ENCODE measurements around the gene KIF5A. TPM values are rescaled to one million over a fixed set of nuclear protein-coding genes. Genes with fewer than 3 reads are reported as not detected.
"Not testable (repeated sequence)": the region's sequence is repeated elsewhere in the genome, so short reads cannot be mapped to it uniquely, and the experiment has no call there.

KIF5A gene
- total RNA-seq (0.72 TPM), polyA plus RNA-seq (under 1 TPM in 2 of 4 donors, not detected in 2; 0.05 to 0.06 TPM)

DNA sequence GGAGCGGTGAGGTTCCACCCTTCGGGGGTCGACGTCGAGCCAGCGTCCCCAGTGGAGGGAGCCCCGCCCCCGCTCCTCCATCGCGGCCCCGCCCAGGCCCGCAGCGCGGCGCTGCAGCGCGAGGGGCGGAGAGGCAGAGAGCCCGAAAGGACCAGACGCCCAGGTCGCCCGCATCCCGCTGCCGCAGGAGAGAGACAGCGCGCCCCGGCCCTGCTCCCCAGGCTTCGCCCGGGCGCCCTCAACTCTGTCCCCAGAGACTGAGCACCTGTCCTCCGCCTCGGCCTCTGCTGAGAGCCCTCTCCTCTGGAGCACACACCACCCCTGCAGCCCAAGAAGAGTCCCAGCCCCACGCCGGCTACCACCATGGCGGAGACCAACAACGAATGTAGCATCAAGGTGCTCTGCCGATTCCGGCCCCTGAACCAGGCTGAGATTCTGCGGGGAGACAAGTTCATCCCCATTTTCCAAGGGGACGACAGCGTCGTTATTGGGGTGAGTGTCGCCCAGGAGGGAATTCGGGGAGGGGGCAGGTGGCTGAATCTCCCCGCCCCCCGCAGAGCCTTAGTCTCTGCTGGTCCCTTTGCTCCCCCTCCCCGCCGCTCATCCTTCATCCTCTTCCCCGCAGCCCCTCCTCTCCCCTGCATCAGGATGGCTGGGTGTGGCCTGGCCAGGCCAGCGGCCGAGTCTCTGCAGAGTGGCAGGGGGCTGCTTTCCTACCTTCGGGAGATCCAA lies at the start of gene KIF5A:
TSS of gene KIF5A (plus strand) at position 136 of the 732 bp plus-strand sequence. CDS start at position 364, 228 bp downstream.
- H3K4me1 Mint-ChIP-seq = peaks cover 18 to 38% (median 28%) of the 10 kb centered on the region in 4 donors
- H3K36me3 ChIP-seq (ENCODE audit: control insufficient read depth, insufficient read depth, low read length) = peaks cover 1% of the 10 kb centered on the region
- peaks cover 49% of the 10 kb centered on the region for H3K27me3 Mint-ChIP-seq
- H3K4me1 ChIP-seq (ENCODE audit: control insufficient read depth, insufficient read depth, low read length, poor library complexity, severe bottlenecking) = peaks cover 28% of the 10 kb centered on the region
- DNase-seq (peak; percentile 39 to 56 (median 50)), ATAC-seq (ENCODE audit: low read depth in 2 of 2) (peak; percentile 19 to 40)
- H3K4me3 Mint-ChIP-seq = peak within 1 kb of the TSS; percentile 70 to 96 (median 78)
- H3K9me3 Mint-ChIP-seq = no peaks in the 10 kb centered on the region
- no peak within 1 kb of the TSS for H3K4me3 ChIP-seq (ENCODE audit: low read depth, low read length)
- H3K27me3 ChIP-seq (ENCODE audit: control insufficient read depth, insufficient read depth, low read length) = peaks cover 6% of the 10 kb centered on the region
- H3K36me3 Mint-ChIP-seq = no peaks in the 10 kb centered on the region
- H3K9me3 ChIP-seq (ENCODE audit: control insufficient read depth in 2 of 2, low read length in 2 of 2) = no peaks in the 10 kb centered on the region
- no peak within 1 kb of the TSS for H3K27ac ChIP-seq (ENCODE audit: insufficient read depth, low read length, poor library complexity, severe bottlenecking)
- peak within 1 kb of the TSS; percentile 38 to 79 (median 52) for H3K27ac Mint-ChIP-seq

DNA sequence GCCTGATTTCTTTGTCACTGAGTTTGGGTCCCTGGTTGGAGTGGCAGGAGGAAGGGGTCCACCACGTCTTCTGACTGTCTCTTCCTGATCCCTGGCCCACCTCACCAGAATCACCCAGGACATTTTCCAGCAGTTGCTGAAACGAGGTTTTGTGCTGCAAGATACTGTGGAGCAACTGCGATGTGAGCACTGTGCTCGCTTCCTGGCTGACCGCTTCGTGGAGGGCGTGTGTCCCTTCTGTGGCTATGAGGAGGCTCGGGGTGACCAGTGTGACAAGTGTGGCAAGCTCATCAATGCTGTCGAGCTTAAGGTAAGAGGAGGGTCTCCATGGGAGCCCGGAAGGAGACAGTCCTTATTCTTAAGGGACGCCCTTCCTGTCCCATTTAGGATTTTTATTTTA lies 49.6 kb upstream of the KIF5A start:
- Histone ChIP-seq H3K36me3 (ENCODE audit: control insufficient read depth, insufficient read depth, low read length) (peaks cover 59% of the 10 kb centered on the region), H3K4me1 (ENCODE audit: control insufficient read depth, insufficient read depth, low read length, poor library complexity, severe bottlenecking) (no peaks in the 10 kb centered on the region), H3K27me3 (ENCODE audit: control insufficient read depth, insufficient read depth, low read length) (no peaks in the 10 kb centered on the region), H3K9me3 (ENCODE audit: control insufficient read depth in 2 of 2, low read length in 2 of 2) (no peaks in the 10 kb centered on the region), H3K4me3 (ENCODE audit: low read depth, low read length) (no peak overlapping the region), H3K27ac (ENCODE audit: insufficient read depth, low read length, poor library complexity, severe bottlenecking) (no peak overlapping the region)
- Mint-ChIP-seq H3K4me3 (no peak overlapping the region), H3K36me3 (peaks cover 56% of the 10 kb centered on the region), H3K4me1 (peaks cover 0 to 14% (median 9%) of the 10 kb centered on the region in 4 donors), H3K9me3 (no peaks in the 10 kb centered on the region), H3K27ac (peak overlapping the region in 1 of 3 donors; percentile 27), H3K27me3 (no peaks in the 10 kb centered on the region)
- DNase-seq = no peak
- no peak for ATAC-seq (ENCODE audit: low read depth in 2 of 2)

DNA sequence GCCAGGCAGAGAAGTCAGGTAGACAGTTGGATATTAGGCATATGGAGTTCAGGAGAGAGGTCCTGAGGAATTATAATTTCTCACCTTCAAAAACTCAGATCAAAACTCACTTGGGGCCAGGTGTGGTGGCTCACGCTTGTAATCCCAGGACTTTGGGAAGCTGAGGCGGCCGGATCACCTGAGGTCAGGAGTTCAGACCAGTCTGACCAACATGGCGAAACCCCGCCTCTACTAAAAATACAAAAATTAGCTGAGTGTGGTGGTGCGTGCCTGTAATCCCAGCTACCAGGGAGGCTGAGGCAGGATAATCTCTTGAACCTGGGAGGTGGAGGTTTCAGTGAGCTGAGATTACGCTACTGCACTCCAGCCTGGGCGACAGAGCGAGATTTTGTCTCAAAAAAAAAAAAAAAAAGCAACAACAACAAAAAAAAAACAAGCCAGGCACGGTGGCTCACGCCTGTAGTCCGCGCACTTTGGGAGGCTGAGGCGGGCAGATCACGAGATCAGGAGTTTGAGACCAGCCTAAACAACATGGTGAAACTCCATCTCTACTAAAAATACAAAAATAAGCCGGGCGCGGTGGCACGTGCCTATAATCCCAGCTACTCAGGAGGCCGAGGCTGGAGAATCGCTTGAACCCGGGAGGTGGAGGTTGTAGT lies 47.4 kb upstream of the KIF5A start:
- DNase-seq; H3K27me3 Mint-ChIP-seq; H3K27me3 ChIP-seq (ENCODE audit: control insufficient read depth, insufficient read depth, low read length); H3K9me3 Mint-ChIP-seq; H3K9me3 ChIP-seq (ENCODE audit: control insufficient read depth in 2 of 2, low read length in 2 of 2); H3K4me1 ChIP-seq (ENCODE audit: control insufficient read depth, insufficient read depth, low read length, poor library complexity, severe bottlenecking); H3K4me3 ChIP-seq (ENCODE audit: low read depth, low read length); H3K4me1 Mint-ChIP-seq; ATAC-seq (ENCODE audit: low read depth in 2 of 2); H3K27ac ChIP-seq (ENCODE audit: insufficient read depth, low read length, poor library complexity, severe bottlenecking); H3K4me3 Mint-ChIP-seq: not testable (repeated sequence)
- peaks cover 72% of the 10 kb centered on the region for H3K36me3 ChIP-seq (ENCODE audit: control insufficient read depth, insufficient read depth, low read length)
- Mint-ChIP-seq H3K27ac (peak overlapping the region in 2 of 3 donors; percentile 43 to 51), H3K36me3 (peaks cover 47% of the 10 kb centered on the region)

DNA sequence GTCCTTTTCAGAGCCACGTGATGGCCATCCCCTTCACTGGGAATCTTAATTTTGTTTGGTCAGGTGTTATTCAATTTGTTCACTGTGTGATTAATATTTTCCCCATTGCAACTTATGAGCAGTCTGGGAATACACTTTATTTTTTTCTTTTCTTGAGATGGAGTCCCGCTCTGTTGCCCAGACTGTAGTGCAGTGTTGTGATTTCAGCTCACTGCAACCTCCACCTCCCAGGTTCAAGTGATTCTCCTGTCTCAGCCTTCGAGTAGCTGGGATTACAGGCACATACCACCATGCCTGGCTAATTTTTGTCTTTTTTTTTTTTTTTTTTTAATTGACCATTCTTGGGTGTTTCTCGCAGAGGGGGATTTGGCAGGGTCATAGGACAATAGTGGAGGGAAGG lies 43.3 kb upstream of the KIF5A start:
- H3K27ac ChIP-seq (ENCODE audit: insufficient read depth, low read length, poor library complexity, severe bottlenecking); H3K4me1 Mint-ChIP-seq; H3K27me3 ChIP-seq (ENCODE audit: control insufficient read depth, insufficient read depth, low read length); H3K4me3 ChIP-seq (ENCODE audit: low read depth, low read length); H3K4me1 ChIP-seq (ENCODE audit: control insufficient read depth, insufficient read depth, low read length, poor library complexity, severe bottlenecking); H3K9me3 Mint-ChIP-seq; H3K9me3 ChIP-seq (ENCODE audit: control insufficient read depth in 2 of 2, low read length in 2 of 2); H3K27me3 Mint-ChIP-seq; DNase-seq; H3K4me3 Mint-ChIP-seq; ATAC-seq (ENCODE audit: low read depth in 2 of 2): not testable (repeated sequence)
- Mint-ChIP-seq H3K36me3 (peaks cover 24% of the 10 kb centered on the region), H3K27ac (peak overlapping the region in 1 of 3 donors; percentile 9)
- H3K36me3 ChIP-seq (ENCODE audit: control insufficient read depth, insufficient read depth, low read length) = peaks cover 62% of the 10 kb centered on the region

DNA sequence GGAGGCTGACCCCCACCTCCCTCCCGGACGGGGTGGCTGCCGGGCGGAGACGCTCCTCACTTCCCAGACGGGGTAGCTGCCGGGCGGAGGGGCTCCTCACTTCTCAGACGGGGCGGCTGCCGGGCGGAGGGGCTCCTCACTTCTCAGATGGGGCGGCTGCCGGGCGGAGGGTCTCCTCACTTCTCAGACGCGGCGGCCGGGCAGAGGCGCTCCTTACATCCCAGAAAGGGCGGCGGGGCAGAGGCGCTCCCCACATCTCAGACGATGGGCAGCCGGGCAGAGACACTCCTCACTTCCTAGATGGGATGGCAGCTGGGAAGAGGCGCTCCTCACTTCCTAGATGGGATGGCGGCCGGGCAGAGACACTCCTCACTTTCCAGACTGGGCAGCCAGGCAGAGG lies 42.0 kb upstream of the KIF5A start:
- H3K36me3 Mint-ChIP-seq = peaks cover 27% of the 10 kb centered on the region
- not testable (repeated sequence) for H3K4me1 ChIP-seq (ENCODE audit: control insufficient read depth, insufficient read depth, low read length, poor library complexity, severe bottlenecking); H3K27me3 Mint-ChIP-seq; H3K9me3 Mint-ChIP-seq; DNase-seq; ATAC-seq (ENCODE audit: low read depth in 2 of 2); H3K4me3 Mint-ChIP-seq; H3K4me3 ChIP-seq (ENCODE audit: low read depth, low read length); H3K4me1 Mint-ChIP-seq; H3K27ac Mint-ChIP-seq; H3K27me3 ChIP-seq (ENCODE audit: control insufficient read depth, insufficient read depth, low read length); H3K9me3 ChIP-seq (ENCODE audit: control insufficient read depth in 2 of 2, low read length in 2 of 2); H3K27ac ChIP-seq (ENCODE audit: insufficient read depth, low read length, poor library complexity, severe bottlenecking)
- peaks cover 64% of the 10 kb centered on the region for H3K36me3 ChIP-seq (ENCODE audit: control insufficient read depth, insufficient read depth, low read length)

DNA sequence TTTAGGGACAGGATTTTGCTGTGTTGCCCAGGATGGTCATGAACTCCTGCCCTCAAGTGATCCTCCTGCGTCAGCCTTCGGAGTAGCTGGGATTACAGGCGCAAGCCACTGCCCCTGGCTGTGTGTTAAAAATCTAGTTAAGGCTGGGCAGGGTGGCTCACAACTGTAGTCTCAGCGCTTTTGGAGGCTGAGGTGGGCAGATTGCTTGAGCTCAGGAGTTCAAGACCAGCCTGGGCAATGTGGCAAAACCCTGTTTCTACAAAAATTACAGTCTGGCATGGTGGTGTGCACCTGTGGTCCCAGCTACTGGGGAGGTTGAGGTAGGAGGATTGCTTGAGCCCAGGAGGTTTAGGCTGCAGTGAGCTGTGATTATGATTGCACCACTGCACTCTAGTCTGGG lies 38.7 kb upstream of the KIF5A start:
- DNase-seq (no peak), ATAC-seq (ENCODE audit: low read depth in 2 of 2) (no peak)
- Histone ChIP-seq H3K27me3 (ENCODE audit: control insufficient read depth, insufficient read depth, low read length) (no peaks in the 10 kb centered on the region), H3K9me3 (ENCODE audit: control insufficient read depth in 2 of 2, low read length in 2 of 2) (no peaks in the 10 kb centered on the region), H3K27ac (ENCODE audit: insufficient read depth, low read length, poor library complexity, severe bottlenecking) (no peak overlapping the region), H3K4me3 (ENCODE audit: low read depth, low read length) (no peak overlapping the region), H3K4me1 (ENCODE audit: control insufficient read depth, insufficient read depth, low read length, poor library complexity, severe bottlenecking) (no peaks in the 10 kb centered on the region), H3K36me3 (ENCODE audit: control insufficient read depth, insufficient read depth, low read length) (peaks cover 66% of the 10 kb centered on the region)
- Mint-ChIP-seq H3K4me3 (no peak overlapping the region), H3K36me3 (peaks cover 34% of the 10 kb centered on the region), H3K4me1 (peaks cover 0 to 4% (median 2%) of the 10 kb centered on the region in 4 donors), H3K27ac (peak overlapping the region in 1 of 3 donors; percentile 33), H3K9me3 (no peaks in the 10 kb centered on the region), H3K27me3 (no peaks in the 10 kb centered on the region)

DNA sequence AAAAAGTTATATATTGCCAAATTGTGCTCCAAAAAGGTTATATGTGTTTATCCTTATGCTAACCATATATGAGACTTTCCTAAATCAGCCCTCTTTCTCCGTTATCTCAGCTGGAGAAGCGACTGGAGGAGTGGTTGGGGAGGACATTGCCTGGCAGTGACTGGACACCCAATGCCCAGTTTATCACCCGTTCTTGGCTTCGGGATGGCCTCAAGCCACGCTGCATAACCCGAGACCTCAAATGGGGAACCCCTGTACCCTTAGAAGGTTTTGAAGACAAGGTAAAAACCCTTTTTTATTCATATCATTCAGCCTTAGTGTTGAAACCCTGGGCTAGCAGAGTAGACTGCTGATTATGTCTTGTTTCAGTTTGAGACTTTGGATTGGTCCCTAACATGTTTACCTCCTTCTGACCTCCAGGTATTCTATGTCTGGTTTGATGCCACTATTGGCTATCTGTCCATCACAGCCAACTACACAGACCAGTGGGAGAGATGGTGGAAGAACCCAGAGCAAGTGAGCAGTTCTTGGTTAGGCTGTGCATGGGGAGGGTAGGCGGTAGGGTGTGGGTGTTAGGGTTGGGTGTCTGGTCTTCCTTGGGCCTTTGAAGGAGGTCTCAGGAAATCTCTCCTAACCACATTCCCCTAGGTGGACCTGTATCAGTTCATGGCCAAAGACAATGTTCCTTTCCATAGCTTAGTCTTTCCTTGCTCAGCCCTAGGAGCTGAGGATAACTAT lies 38.1 kb upstream of the KIF5A start:
- Mint-ChIP-seq H3K27ac (peak overlapping the region in 2 of 3 donors; percentile 33 to 55), H3K9me3 (no peaks in the 10 kb centered on the region), H3K4me1 (peaks cover 0 to 6% (median 3%) of the 10 kb centered on the region in 4 donors), H3K4me3 (peak overlapping the region in 2 of 4 donors; percentile 14 to 74), H3K27me3 (no peaks in the 10 kb centered on the region), H3K36me3 (peaks cover 40% of the 10 kb centered on the region)
- Histone ChIP-seq H3K4me1 (ENCODE audit: control insufficient read depth, insufficient read depth, low read length, poor library complexity, severe bottlenecking) (no peaks in the 10 kb centered on the region), H3K4me3 (ENCODE audit: low read depth, low read length) (no peak overlapping the region), H3K36me3 (ENCODE audit: control insufficient read depth, insufficient read depth, low read length) (peaks cover 67% of the 10 kb centered on the region), H3K27me3 (ENCODE audit: control insufficient read depth, insufficient read depth, low read length) (no peaks in the 10 kb centered on the region), H3K27ac (ENCODE audit: insufficient read depth, low read length, poor library complexity, severe bottlenecking) (no peak overlapping the region), H3K9me3 (ENCODE audit: control insufficient read depth in 2 of 2, low read length in 2 of 2) (no peaks in the 10 kb centered on the region)
- DNase-seq (no peak), ATAC-seq (ENCODE audit: low read depth in 2 of 2) (no peak)
